GM12865 (cell line): ENCODE data around the gene RXRB.

Experiments
- DNase-seq: peaks from one replicate; pipeline ENCODE4 v3.0.0; 2010; ENCODE audit warnings: low read depth
- H3K4me3 ChIP-seq: 2 replicates; pipeline ENCODE4 v1.5.1; 2011; ENCODE audit warnings: mild to moderate bottlenecking, low read depth, low read length, control low read depth
- TF ChIP-seq, protein P1 (sequence below): IDR thresholded peaks from 2 replicates; pipeline ENCODE4 v1.5.1; 2011; ENCODE audit warnings: low read length, control low read depth, low read depth, inconsistent platforms; ENCODE audit not compliant: insufficient read depth; ENCODE audit errors: missing control alignments

Gene RXRB

DNA sequence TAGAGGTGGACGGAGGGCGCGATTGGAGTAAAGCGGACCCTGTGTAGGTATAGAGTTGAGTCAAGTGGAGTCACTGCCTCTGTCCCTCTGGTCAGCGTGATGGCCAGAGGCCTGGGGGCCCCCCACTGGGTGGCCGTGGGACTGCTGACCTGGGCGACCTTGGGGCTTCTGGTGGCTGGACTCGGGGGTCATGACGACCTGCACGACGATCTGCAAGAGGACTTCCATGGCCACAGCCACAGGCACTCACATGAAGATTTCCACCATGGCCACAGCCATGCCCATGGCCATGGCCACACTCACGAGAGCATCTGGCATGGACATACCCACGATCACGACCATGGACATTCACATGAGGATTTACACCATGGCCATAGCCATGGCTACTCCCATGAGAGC lies 681 bp upstream of the RXRB start:
- TF ChIP-seq, protein P1, sequence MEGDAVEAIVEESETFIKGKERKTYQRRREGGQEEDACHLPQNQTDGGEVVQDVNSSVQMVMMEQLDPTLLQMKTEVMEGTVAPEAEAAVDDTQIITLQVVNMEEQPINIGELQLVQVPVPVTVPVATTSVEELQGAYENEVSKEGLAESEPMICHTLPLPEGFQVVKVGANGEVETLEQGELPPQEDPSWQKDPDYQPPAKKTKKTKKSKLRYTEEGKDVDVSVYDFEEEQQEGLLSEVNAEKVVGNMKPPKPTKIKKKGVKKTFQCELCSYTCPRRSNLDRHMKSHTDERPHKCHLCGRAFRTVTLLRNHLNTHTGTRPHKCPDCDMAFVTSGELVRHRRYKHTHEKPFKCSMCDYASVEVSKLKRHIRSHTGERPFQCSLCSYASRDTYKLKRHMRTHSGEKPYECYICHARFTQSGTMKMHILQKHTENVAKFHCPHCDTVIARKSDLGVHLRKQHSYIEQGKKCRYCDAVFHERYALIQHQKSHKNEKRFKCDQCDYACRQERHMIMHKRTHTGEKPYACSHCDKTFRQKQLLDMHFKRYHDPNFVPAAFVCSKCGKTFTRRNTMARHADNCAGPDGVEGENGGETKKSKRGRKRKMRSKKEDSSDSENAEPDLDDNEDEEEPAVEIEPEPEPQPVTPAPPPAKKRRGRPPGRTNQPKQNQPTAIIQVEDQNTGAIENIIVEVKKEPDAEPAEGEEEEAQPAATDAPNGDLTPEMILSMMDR: no peak
- peak overlapping the region; percentile 96 for H3K4me3 ChIP-seq
- peak; percentile 36 for DNase-seq

DNA sequence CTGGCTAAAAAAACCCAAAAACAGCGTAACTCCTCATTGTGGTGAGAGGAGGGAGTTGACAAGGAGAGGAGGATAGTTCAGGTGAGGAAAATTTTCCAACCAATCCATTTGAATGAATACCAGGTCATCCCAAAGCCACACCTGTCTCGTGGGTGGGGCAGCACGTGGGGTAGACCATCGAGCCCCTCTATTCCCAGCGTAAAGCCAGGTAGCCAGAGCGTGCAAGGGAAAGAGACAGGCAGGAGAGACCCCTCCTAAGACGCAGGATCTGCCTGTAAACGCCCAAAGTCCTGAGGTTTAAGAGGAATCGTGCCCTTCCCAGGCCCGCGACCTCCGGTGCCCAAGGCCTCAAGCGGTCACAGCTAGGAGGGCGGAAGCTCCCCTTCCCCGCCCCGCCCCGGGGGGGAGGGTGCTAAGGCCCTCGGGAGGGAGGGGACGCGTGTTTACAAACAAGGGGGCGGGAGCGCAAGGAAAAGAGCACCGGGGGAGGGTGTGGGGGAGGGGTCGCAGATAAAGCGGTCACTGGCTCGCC lies 712 bp downstream of the RXRB start:
- TF ChIP-seq, protein P1: no peak
- peak; percentile 91 for DNase-seq

DNA sequence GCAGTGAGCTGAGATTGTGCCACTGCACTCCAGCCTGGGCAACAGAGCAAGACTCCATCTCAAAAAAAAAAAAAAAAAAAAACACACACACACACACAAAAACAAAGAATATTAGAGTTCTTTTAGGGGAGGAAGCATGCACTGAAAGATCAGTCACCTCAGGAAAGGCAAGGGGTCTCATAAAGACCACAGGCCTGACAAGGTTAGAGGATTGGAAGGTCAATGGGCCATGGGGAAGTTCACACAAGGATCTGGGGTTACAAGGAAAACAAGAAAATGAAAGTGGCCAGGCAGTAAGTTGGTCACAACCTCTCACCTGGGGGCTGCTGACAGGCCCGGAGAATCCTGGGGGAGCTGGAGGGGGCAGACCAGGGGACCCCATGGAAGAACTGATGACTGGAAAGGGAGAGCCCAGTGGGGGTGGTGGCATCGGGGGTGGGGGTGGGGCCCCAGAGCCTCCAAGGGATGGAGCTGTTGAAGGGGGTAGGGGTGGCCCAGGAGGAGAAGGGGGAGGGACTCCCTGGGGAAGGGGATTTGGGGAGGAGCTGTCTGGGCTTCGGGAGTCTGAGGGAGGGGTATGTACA lies 1.5 kb downstream of the RXRB start:
- TF ChIP-seq, protein P1: no peak
- DNase-seq: no peak
- H3K4me3 ChIP-seq: peak overlapping the region; percentile 96

More for the DNA sequence above, 712 bp downstream of the RXRB start:
- H3K4me3 ChIP-seq: peak overlapping the region; percentile 96

DNA sequence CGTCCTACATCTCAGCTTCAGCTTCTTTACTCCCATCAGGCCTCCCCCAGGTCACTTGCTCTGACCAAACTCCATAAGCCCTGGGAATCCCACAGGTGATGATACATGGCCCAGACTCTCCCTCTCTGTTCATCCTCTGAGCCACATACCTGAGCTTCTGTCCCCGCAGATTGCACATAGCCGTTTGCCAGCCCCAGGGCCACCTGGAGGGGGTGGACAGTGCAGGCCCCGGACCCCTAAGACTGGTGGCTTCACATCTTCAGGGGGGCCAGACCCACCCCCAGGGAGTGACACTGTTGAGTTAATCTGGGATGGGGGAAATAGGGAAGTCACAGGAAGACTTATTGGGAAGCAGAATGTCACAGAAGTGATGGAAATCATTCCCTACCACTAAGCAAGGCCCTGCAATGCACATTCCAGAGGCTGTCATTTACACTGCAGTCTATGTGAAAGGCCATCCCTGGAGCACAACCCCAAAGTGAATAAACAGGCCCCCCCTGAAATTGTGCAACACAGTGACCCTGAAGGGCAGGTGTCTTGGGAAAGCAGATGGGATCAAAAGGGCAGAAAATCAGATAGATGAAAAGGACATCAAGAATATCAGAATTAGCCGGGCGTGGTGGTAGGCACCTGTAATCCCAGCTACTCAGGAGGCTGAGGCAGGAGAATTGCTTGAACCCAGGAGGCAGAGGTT lies 2.2 kb downstream of the RXRB start:
- TF ChIP-seq, protein P1: no peak
- no peak for DNase-seq
- no peak overlapping the region for H3K4me3 ChIP-seq

DNA sequence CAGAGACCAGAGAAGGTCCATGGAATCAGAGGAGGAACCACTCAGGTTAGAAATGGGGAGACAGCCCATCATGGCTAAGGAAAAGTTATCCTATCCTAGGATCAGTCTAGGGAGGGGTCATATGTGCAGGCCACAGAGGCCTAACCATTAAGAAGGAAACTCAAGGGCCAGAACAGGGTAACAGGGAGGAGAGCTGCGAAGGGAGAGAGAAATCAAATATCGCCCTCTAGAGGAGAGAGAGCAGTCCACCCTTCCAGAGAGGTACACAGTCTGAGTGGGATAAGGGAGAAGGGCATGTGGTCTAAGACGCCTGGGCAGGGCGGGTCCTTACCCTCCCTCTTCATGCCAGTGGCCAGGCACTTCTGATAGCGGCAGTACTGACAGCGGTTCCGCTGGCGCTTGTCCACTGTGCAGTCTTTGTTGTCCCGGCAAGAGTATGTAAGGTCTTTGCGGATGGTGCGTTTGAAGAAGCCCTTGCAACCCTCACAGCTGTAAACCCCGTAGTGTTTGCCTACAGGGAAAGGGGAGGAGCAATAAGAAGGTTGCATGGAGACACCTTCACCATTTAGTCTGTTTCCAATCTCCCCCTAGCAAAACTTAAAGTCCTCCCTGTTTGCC lies 2.9 kb downstream of the RXRB start:
- TF ChIP-seq, protein P1: peak; percentile 72
- H3K4me3 ChIP-seq: no peak overlapping the region
- DNase-seq: peak; percentile 59

DNA sequence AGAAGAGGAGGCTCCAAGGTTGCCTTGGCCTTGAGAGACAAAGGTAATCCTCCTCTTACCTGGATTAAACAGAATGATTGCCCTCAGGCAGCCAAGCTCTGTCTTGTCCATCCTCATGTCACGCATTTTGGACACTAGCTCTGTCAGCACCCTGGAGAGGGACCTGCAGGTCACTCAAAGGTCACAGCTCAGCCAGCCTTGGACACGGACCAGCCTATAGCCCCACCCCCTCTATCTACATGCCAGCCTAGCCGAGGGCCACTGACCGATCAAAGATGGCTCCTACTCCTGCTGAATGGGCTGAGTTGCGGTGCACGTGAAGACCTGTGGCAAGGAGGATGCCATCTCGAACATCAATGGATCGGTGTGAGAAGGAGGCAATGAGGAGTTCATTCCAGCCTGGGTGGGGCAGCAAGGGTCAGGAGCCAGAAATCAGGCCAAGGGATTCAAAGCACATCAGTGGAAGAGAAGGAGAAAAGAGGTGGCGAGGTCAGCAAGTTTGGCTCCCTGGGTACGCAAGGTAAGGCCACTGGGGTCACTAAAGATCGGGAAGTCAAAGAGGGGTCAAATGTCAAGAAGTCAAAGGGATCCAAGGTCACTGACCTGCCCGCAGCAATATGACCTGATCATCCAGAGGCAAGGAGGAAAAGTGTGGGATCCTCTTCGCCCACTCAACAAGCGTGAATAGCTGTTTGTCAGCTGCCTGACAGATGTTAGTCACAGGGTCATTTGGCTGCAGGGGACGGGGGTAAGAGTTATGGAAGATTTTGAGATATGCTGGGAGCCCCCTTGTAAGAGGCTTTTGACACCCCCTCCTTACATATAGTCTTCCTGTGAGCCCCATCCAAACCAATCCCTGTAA lies 4.9 kb downstream of the RXRB start:
- DNase-seq: no peak
- TF ChIP-seq, protein P1: no peak
- no peak overlapping the region for H3K4me3 ChIP-seq
